Aorta (tissue), 5 donors: Measurements from ENCODE around the gene POU5F1. TPM values are rescaled to one million over a fixed set of nuclear protein-coding genes. Genes with fewer than 3 reads are reported as not detected.
"Not testable (repeated sequence)": the region's sequence is repeated elsewhere in the genome, so short reads cannot be mapped to it uniquely, and the experiment has no call there.

Experiments
- ATAC-seq: fragments of 200-7000 bp; cut with Tn5 transposase; one replicate; pipeline ENCODE4 v1.9.1; 2022; ENCODE audit warnings: moderate library complexity; ENCODE audit not compliant: low FRiP score
- DNase-seq, 2 donors: peaks; one replicate each; pipeline ENCODE4 v3.0.0-alpha.2; 2020
- H3K27ac ChIP-seq, 2 donors: one replicate each; pipeline ENCODE4 v1.5.1; 2013; ENCODE audit warnings: low read length in 2 of 2, mild to moderate bottlenecking in 2 of 2, moderate library complexity in 2 of 2, control low read depth in 1 of 2, inconsistent platforms in 1 of 2, low read depth in 1 of 2
- H3K27me3 ChIP-seq, 2 donors: one replicate each; pipeline ENCODE4 v1.6.1; 2013; ENCODE audit warnings: control low read depth in 1 of 2, low read length in 1 of 2, mild to moderate bottlenecking in 1 of 2, moderate library complexity in 1 of 2; ENCODE audit not compliant: insufficient read depth in 2 of 2, control insufficient read depth in 1 of 2
- H3K36me3 ChIP-seq, 2 donors: one replicate each; pipeline ENCODE4 v1.6.1; 2013; ENCODE audit warnings: control low read depth in 1 of 2, low read length in 1 of 2, mild to moderate bottlenecking in 1 of 2; ENCODE audit not compliant: insufficient read depth in 2 of 2, control insufficient read depth in 1 of 2
- H3K4me1 ChIP-seq, 2 donors: one replicate each; pipeline ENCODE4 v1.6.1; 2013; ENCODE audit warnings: low read length in 2 of 2, control low read depth in 1 of 2, mild to moderate bottlenecking in 1 of 2, moderate library complexity in 1 of 2; ENCODE audit not compliant: insufficient read depth in 2 of 2, control insufficient read depth in 1 of 2
- H3K4me3 ChIP-seq, 2 donors: one replicate each; pipeline ENCODE4 v1.5.1; 2013; ENCODE audit warnings: low read length in 2 of 2, control low read depth in 1 of 2, mild to moderate bottlenecking in 1 of 2
- H3K9me3 ChIP-seq: one replicate; pipeline ENCODE4 v1.6.1; 2013; ENCODE audit warnings: mild to moderate bottlenecking, low read length; ENCODE audit not compliant: control insufficient read depth
- WGBS, 2 donors: extraction: QIAGEN DNeasy Blood & Tissue Kit; methylation state at CpG; one replicate each; pipeline ENCODE4 v1.1.7; 2013; 5-methylcytosine and 5-hydroxymethylcytosine counted together
- intact Hi-C, 2 donors: fragments of 100-400 bp; cut with DNase I; formaldehyde crosslinking; loops; one replicate each; pipeline versions ENCODE4 v1.14.2 to v1.15.0; 2022
- polyA plus RNA-seq, 2 donors: library from polyadenylated mRNA; stranded (reverse); fragments of 200-250 nt; gene quantifications; one replicate each; pipeline ENCODE4 v1.2.3, GENCODE V29; 2013
- total RNA-seq, 2 donors: library from RNA; stranded (reverse); fragmentation: NEBNext Ultra II Directional; extraction: Animal tissue kit (Norgen Biotek cat#: 25700); gene quantifications; one replicate each; pipeline ENCODE4 v1.2.1, GENCODE V29; 2021
- donor health status: healthy with polysubstance abuse.
- donor health status: Bipolar disorder and iron deficiency.
- donor health status: DM: no; HTN: no; CAD: no.
- donor health status: DM: no; HTN: no; CAD: no.
- donor health status: DM: yes; HTN: yes; CAD: no.

POU5F1 gene
- total and polyA plus RNA-seq, 4 donors: 0.45 to 2.6 (median 2.2) TPM; not detected in 1

DNA sequence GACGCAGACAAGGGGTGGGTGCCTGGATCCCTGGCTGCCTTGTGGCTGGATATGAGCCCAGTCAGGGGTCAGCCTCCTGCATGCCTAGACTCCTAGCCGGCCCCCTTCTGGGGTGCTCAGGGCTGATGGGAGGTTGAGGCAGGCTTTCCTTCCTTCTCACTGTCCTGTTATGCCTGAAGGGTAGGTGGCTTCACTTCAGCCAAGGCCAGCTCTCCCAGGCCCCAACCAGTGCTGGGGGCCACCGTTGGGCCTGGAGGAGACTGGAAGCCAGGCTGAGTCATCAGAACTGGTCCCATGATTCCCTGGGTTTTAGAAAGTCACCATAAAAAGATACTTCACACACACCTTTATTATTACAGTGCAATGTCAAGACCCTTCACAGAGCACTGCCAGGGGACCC is 2.9 kb upstream of the POU5F1 start:
- WGBS, 2 donors: 45 to 47% methylated on average over 3 of the region's 3 CpGs
- intact Hi-C loops: no loop called here
- peak in 1 of 2 donors; percentile 53 for DNase-seq

DNA sequence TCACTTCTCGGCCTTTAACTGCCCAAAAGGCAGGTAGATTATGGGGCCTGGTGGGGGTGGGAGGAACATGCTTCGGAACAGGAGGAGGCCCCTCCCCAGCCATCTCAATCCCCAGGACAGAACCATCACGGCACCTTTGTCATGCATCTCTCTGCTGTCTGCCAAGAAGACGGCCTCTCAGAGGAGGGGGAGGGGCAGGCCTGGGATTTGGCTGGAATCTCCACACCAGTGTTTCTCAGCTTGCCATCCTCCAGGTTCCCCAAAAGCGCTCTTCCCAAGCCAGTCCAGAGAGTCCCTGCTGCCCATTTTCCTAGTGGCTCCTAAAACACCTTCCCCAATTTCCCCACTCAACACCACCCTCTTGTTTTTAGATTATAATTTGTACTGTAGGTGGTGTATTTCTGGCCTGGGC is 2.5 kb upstream of the POU5F1 start:
- intact Hi-C loops: no loop called here
- Histone ChIP-seq H3K36me3 (no peaks in the 10 kb centered on the region), H3K27me3 (no peaks in the 10 kb centered on the region), H3K9me3 (no peaks in the 10 kb centered on the region), H3K27ac (no peak overlapping the region), H3K4me1 (no peaks in the 10 kb centered on the region), H3K4me3 (no peak overlapping the region)
- DNase-seq (peak in 1 of 2 donors; percentile 9), ATAC-seq (no peak)
- 60 to 69% methylated on average over 5 of the region's 5 CpGs for WGBS, 2 donors

More for the DNA sequence above, 2.9 kb upstream of the POU5F1 start:
- H3K4me1 ChIP-seq: no peaks in the 10 kb centered on the region
- H3K9me3 ChIP-seq: no peaks in the 10 kb centered on the region
- ATAC-seq: no peak
- H3K36me3 ChIP-seq: no peaks in the 10 kb centered on the region
- H3K27me3 ChIP-seq: no peaks in the 10 kb centered on the region
- H3K4me3 ChIP-seq: no peak overlapping the region
- no peak overlapping the region for H3K27ac ChIP-seq

DNA sequence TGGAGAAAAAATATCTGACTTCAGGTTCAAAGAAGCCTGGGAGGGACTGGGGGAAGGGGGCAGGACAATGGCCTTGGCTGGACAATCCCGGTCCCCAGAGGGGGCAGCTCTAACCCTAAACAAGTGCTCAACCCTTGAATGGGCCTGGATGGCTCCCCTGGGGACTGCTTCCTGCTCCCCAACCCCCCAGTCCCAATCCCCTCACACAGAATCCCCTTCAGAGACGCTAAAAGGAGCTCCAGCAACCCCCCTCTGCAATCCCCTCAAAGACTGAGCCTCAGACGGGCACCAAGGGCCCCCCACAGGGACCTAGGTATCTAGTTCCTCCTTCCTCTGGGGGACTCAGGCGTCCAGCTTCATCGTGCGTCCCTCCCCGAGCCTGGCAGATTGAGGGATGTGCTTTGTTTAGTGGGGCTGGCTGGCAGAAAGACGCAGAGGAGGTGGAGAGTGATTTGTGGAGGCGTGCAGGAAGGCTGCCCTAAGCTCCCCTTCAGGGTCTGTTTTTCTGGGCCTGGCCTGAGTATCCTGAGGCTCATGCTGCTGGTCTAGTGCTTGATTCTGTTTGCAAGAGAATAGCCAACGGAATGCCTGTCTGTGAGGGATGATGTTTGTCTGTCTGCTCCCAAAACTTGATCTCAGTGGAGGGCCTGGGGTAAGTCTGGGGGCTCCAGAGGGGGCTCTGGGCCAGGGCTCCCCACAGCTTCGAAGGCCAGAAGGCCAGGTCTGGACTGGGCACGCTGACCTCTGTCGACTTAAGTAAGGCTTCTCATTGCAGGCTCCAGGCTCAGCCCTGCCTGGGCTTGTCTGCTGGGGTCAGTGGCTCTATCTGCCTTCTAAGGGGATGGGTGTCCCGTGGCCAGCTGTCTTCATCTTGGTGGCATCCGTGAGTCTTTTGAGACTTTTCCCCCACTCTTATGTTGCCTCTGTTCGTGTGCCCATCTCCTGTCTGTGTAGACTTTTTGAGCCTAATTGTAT is 1.7 kb upstream of the POU5F1 start:
- no peaks in the 10 kb centered on the region for H3K4me1 ChIP-seq
- no peaks in the 10 kb centered on the region for H3K9me3 ChIP-seq
- no peaks in the 10 kb centered on the region for H3K36me3 ChIP-seq
- ATAC-seq: no peak
- H3K27ac ChIP-seq: no peak overlapping the region
- intact Hi-C loops: no loop called here
- 71 to 76% methylated on average over 16 of the region's 16 CpGs for WGBS, 2 donors
- DNase-seq: peak in 1 of 2 donors; percentile 53
- H3K27me3 ChIP-seq: no peaks in the 10 kb centered on the region
- H3K4me3 ChIP-seq: no peak overlapping the region

DNA sequence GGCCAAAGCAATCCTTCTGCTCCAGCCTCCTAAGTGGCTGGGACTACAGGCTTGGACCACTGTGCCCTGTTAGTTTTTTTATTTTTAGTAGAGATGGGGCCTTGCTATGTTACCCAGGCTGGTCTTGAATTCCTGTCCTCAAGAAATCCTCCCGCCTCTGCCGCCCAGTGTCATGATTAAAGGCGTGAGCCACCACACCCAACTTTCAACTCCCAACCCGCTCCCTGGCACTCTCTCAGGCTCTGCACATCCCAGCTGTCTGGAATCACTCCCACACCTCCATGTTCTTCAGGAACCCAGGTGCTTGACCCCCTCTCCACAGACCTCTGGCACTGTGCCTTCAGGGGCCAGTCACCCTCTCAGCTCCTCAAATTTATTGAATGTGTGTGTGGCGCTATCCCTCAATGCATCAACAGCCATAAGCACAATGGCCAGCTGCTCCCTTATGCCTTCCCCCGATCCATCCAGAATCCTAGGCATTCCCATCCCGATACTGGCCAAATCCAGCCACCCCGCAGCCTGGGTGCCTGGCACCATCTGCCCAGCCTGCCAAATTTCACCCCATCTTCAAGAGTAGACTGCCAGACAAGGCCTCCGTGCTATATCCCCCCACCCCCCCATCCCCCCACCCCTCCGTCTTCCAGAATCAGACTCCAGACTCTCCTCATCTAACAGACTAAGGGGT is 647 bp upstream of the POU5F1 start:
- DNase-seq: peak in 1 of 2 donors; percentile 41
- Histone ChIP-seq H3K27ac (no peak overlapping the region), H3K9me3 (no peaks in the 10 kb centered on the region), H3K27me3 (no peaks in the 10 kb centered on the region), H3K4me1 (no peaks in the 10 kb centered on the region), H3K4me3 (no peak overlapping the region), H3K36me3 (no peaks in the 10 kb centered on the region)
- no peak for ATAC-seq
- intact Hi-C loops: no loop called here
- 87 to 88% methylated on average over 10 of the region's 10 CpGs for WGBS, 2 donors

DNA sequence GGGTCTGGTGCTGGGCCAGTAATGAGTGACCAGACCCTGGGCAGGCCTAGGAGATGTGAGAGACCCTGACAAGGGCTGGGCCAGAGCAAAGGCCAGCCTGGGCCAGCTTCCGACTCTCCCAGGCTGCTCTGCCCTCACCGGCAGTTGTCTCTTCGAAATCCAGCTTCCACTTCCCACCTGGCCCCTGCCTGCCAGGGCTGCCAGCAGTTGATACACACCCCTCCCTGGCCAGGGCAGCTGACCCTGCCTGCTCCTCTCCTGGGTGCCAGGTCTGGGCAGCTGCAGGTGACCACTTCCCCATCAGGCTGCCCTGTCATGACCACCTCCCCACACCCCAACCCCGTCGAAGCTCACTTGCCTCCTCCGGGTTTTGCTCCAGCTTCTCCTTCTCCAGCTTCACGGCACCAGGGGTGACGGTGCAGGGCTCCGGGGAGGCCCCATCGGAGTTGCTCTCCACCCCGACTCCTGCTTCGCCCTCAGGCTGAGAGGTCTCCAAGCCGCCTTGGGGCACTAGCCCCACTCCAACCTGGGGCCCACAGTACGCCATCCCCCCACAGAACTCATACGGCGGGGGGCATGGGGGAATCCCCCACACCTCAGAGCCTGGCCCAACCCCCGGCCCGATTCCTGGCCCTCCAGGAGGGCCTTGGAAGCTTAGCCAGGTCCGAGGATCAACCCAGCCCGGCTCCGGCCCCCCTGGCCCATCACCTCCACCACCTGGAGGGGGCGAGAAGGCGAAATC is 453 bp downstream of the POU5F1 start:
- H3K27ac ChIP-seq, H3K4me3 ChIP-seq, H3K27me3 ChIP-seq, intact Hi-C loops, H3K4me1 ChIP-seq, H3K9me3 ChIP-seq, ATAC-seq, H3K36me3 ChIP-seq: not testable (repeated sequence)
- 59 to 64% methylated on average over 23 of the region's 23 CpGs for WGBS, 2 donors
- peak in 1 of 2 donors; percentile 74 for DNase-seq

DNA sequence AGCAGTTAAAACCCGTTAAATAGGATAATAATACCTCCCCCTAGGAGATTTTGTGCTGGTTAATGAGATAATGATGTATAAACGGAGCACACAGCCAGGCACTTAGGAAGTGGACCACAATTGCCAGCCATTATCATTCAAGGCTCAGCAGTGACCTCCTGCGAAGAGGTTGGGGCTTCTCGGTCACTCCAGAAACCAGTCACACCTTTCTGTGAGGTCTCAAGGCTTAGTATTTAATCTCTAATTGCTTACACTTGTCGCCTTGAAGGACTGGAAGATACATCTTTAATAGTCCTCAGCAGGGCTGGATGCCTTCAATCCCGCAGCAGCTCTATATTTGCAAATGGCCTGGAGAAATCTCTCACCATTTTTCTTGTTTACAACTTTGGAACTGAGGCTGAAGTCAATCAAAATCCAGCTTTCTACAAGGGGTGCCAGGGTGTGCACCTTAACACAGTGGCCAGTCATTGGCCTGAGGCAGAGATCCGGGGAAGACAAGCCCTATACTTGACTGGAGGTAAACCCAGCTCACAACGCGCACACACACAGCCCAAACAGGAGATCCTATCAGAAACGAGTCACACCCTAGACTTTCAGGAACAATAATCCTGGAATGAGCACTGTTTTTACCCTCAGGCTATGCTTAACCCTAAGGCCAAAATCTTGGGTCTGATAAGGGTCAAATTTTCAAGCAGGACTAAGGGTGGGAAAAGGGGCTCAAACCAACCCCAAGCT is 1.2 kb downstream of the POU5F1 start:
- Histone ChIP-seq H3K4me3 (no peak overlapping the region), H3K4me1 (no peaks in the 10 kb centered on the region), H3K27ac (no peak overlapping the region), H3K9me3 (no peaks in the 10 kb centered on the region), H3K36me3 (no peaks in the 10 kb centered on the region), H3K27me3 (no peaks in the 10 kb centered on the region)
- ATAC-seq: no peak
- peak in 1 of 2 donors; percentile 17 for DNase-seq
- 81 to 83% methylated on average over 10 of the region's 10 CpGs for WGBS, 2 donors
- intact Hi-C loops: no loop called here

DNA sequence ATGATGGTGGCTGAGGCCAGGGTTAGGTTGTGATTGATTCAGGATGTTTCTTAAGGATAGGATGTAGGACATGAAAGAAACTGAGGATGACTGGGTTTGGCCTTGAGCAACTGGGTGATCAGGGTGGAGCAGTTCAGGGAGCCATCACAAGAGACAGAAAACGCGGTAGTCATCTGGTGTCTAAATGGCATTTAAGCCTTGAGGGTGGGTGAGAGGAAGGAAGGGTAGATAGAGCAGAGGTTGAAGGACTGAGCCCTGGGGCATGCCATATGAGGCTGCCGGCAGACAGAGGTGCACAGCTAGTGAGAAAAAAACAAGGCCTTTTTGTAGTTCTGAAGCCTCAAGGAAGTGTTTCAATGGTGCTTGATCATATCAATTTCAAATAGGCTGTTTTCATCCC is 1.9 kb downstream of the POU5F1 start:
- DNase-seq: no peak
- Histone ChIP-seq H3K4me3 (no peak overlapping the region), H3K27me3 (no peaks in the 10 kb centered on the region), H3K27ac (no peak overlapping the region), H3K36me3 (no peaks in the 10 kb centered on the region), H3K4me1 (no peaks in the 10 kb centered on the region), H3K9me3 (no peaks in the 10 kb centered on the region)
- 76 to 81% methylated on average over 3 of the region's 3 CpGs for WGBS, 2 donors
- intact Hi-C loops: no loop called here
- ATAC-seq: no peak

DNA sequence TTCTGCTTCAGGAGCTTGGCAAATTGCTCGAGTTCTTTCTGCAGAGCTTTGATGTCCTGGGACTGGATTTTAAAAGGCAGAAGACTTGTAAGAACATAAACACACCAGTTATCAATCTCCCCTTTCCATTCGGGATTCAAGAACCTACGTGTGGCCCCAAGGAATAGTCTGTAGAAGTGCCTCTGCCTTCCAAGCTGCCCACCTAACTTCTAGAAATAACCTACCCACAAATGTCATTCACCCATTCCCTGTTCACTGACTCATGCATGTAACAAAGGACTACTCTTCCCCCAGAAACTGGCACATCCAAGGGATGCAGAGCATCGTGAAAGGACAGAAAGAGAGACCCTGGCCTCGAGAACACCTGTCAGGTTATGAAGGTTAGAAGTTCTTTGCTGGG is 4.5 kb downstream of the POU5F1 start:
- H3K9me3 ChIP-seq: no peaks in the 10 kb centered on the region
- WGBS, 2 donors: 76 to 86% methylated on average over 5 of the region's 5 CpGs
- intact Hi-C loops: no loop called here
- no peaks in the 10 kb centered on the region for H3K36me3 ChIP-seq
- no peak for ATAC-seq
- DNase-seq: no peak
- no peaks in the 10 kb centered on the region for H3K4me1 ChIP-seq
- no peak overlapping the region for H3K4me3 ChIP-seq
- no peak overlapping the region for H3K27ac ChIP-seq
- H3K27me3 ChIP-seq: no peaks in the 10 kb centered on the region
